Ectodermal cell (in vitro differentiated cells): ENCODE data around the gene ADGRL1.

Source experiments
- H3K27ac ChIP-seq: 2 replicates; pipeline ENCODE4 v1.7.0; 2013; ENCODE audit warnings: mild to moderate bottlenecking, low read depth, low read length; ENCODE audit not compliant: insufficient read depth, poor library complexity, severe bottlenecking
- H3K27me3 ChIP-seq: 2 replicates; pipeline ENCODE4 v1.7.0; 2013; ENCODE audit warnings: mild to moderate bottlenecking, low read length; ENCODE audit not compliant: insufficient read depth, control insufficient read depth, poor library complexity, severe bottlenecking
- H3K36me3 ChIP-seq: one replicate; pipeline ENCODE4 v1.7.0; 2013; ENCODE audit warnings: low read length; ENCODE audit not compliant: control insufficient read depth, insufficient read depth
- H3K4me1 ChIP-seq: one replicate; pipeline ENCODE4 v1.7.0; 2013; ENCODE audit warnings: low read length; ENCODE audit not compliant: control insufficient read depth, insufficient read depth
- H3K4me3 ChIP-seq: 2 replicates; pipeline ENCODE4 v1.7.0; 2013; ENCODE audit warnings: low read depth, low read length, control low read depth; ENCODE audit not compliant: insufficient read depth
- H3K9me3 ChIP-seq: 2 replicates; pipeline ENCODE4 v1.7.0; 2013; ENCODE audit warnings: mild to moderate bottlenecking, low read length, moderate library complexity; ENCODE audit not compliant: control insufficient read depth
- WGBS, 2 experiments: methylation state at CpG; one replicate each; pipeline ENCODE4 v1.1.7; 2013; ENCODE audit warnings: missing lambda C conversion rate in 2 of 2; 5-methylcytosine and 5-hydroxymethylcytosine counted together

Gene ADGRL1

DNA sequence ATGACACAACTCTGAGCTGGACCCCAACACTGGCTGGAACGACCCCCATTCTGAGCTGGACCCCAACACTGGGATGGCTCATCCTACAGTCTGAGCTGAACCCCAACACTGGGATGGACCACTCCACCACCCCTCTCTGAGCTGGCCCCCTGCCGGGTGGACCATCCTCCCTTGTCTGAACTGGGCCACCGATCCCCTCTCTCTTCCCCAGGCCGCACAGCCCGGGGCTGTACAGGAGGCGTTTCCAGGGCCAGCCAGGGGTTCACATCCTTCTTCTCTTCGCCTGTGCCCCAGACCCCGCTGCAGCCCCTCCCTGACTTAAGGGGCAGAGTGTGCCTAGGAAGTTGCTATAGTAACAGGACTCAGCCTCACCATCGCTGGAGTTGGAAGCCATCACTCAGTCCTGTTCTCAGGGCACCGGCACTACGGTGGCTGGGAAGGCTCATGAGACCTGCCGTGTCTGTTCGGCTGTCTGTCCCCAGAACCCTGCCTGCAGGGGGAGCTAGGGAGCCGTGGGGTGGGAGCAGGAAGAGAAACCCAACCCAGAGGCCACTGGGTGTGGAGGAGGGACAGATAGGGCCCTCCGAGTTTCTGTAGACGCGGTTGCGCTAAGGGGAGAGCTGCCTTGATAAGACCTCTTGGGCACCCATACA, 92.1 kb downstream of the ADGRL1 start:
- no peak overlapping the region for H3K4me3 ChIP-seq
- H3K9me3 ChIP-seq, result no peaks in the 10 kb centered on the region
- 93 to 94% methylated on average over 18 of the region's 18 CpGs for WGBS, 2 experiments
- H3K27ac ChIP-seq, result no peak overlapping the region
- H3K36me3 ChIP-seq, result no peaks in the 10 kb centered on the region
- peaks cover 29% of the 10 kb centered on the region for H3K4me1 ChIP-seq
- no peaks in the 10 kb centered on the region for H3K27me3 ChIP-seq

DNA sequence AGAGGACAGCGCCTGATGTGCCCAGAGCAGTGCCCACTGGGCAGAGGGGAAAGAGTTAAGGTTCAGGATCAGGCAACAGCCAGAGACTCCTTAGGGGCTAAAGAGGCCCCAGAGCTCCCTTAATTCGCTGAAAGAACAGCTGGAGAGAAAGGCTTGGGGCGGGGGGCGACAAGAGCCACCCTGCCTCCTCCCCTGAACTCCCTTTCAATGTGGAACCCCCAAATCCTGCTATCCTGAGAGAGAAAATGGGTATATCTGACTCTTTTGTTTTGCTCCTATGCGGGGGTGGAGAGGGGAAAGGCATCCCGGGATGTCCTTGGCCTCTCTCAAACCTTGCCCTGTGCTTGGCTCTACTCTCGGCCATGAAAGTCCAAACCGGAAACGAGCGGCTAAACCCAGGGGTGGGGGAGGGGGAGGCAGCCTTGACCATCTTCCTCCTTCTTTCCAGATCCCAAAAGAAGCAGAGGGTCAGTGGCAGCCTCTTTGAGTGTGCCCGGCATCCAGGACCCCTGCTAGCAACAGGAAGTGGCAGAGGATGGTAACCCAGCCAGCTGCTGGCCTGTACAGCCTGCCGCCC, 93.1 kb downstream of the ADGRL1 start:
- Histone ChIP-seq H3K4me3 (no peak overlapping the region), H3K27ac (no peak overlapping the region), H3K27me3 (no peaks in the 10 kb centered on the region), H3K36me3 (no peaks in the 10 kb centered on the region), H3K4me1 (peaks cover 23% of the 10 kb centered on the region), H3K9me3 (no peaks in the 10 kb centered on the region)
- WGBS, 2 experiments, result 46 to 55% methylated on average over 12 of the region's 12 CpGs

DNA sequence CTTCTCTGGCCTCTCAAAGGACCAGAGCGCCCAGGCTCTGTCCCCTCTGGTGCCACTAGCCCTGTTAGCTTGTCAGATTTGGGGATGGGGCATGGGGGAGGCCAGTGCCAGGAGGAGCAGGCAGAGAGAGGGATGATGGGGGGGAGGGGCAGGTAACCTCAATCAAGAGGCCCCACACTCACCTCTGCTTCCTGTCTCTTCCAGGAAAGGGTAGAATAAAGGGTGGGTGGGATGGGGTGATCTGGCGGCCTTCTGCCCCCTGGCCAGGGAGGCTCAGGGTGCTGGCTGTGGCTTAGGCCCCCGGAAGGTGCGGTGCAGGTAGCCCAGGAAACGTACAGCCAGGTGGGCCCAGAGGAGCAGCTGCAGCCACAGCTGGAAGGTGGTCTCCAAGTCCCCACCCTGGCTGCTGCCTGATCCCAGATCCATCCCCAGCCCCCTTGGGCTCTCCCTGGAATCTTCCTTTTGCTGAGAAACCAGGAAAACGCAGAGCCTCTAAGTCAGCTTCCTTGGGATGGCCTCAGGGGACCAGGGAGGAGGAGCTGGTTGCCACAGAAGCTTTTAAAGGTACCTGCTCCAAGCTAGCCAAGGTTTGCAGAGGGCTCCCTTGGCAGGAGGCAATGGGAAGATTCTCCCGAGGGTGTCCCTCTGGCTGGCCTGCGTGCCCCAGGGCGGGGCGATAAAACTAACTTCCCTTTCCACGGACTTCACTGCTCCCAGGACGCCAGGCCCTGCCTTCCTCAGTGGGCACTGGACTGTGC, 93.7 kb downstream of the ADGRL1 start:
- Histone ChIP-seq H3K36me3 (no peaks in the 10 kb centered on the region), H3K27me3 (no peaks in the 10 kb centered on the region), H3K27ac (no peak overlapping the region), H3K4me1 (peaks cover 23% of the 10 kb centered on the region), H3K4me3 (no peak overlapping the region), H3K9me3 (no peaks in the 10 kb centered on the region)
- 76 to 78% methylated on average over 12 of the region's 12 CpGs for WGBS, 2 experiments

DNA sequence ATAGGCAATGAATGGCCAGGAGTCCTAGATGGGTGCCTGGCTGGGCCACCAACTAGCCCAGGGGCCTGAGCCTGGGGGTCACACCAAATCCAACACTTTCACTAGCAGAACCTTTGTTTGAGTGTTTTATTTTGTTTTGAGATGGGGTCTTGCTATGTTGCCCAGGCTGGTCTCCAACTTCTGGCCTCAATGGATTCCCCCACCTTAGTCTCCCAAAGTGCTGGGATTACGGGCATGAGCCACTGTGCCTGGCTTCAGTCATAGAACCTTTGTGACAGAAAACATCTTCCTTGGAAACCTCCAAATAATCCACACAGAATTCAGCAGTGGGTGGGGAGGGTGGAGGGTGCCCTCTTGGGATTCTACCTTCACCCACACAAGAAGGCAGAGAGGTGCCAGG, 94.5 kb downstream of the ADGRL1 start:
- Histone ChIP-seq H3K36me3 (no peaks in the 10 kb centered on the region), H3K27ac (no peak overlapping the region), H3K27me3 (no peaks in the 10 kb centered on the region), H3K4me1 (peaks cover 17% of the 10 kb centered on the region), H3K4me3 (no peak overlapping the region), H3K9me3 (no peaks in the 10 kb centered on the region)
- 96 to 100% methylated on average over 1 of the region's 1 CpG for WGBS, 2 experiments

DNA sequence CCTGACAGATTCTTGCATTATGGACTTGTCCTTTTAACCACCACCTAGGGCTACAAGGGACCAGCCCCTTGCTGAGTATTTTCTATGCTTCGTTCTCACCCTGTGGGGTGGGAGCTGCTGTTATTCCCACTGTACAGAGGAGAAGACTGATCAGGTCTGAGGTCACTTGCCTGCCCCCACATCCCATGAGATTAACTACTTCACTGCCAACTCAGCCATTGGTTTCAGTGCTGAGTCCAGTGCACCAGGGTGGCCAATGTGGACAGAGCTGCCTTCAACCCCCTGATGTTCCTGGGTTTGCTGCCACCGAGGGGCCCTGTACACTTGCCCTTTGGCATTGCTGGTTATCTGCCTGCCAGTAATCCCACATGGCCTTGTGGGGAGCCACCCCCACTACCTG, 95.3 kb downstream of the ADGRL1 start:
- Histone ChIP-seq H3K36me3 (no peaks in the 10 kb centered on the region), H3K4me3 (no peak overlapping the region), H3K4me1 (peaks cover 14% of the 10 kb centered on the region), H3K9me3 (no peaks in the 10 kb centered on the region), H3K27me3 (no peaks in the 10 kb centered on the region), H3K27ac (no peak overlapping the region)
- 87 to 91% methylated on average over 2 of the region's 2 CpGs for WGBS, 2 experiments

DNA sequence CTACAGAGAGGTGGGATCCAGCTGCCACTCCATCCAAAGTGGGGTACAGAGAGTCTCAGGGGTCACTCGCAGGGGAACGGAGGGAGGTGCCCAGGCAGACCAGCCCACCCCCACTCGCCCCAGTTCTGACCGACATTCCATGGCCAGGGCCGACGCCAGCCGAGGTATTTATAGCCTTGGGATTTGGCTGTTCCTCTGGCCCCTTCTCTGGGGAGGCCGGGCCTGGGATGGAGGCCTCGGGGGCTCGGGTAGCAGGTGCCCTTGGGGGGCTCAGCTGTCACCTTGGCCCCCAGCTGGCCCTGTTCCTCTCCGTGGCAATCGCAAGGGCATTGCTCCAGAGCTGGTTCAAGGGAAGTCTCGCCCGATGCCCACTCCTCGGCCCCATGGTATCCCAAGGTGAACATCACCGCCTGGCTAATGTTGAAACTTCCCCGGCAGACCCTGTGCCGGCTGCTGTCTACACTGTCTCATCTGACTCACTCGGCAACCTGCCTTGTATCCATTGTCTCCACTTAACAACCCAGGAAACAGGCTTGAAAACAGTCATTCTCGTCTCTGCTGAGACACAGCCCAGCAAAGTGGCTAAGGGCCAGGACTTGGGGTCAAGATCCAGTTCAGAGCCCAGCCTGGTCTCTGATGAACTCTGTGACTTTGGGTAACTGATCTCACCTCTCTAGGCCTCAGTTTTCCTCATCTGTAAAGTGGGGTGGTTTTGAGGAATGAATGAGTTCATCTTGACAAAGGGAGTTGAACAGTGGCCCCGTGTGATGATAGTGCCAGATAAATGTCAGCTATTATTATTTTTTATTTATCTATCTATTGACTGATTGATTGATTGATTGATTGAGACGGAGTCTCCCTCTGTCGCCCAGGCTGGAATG, 98.1 kb downstream of the ADGRL1 start:
- Histone ChIP-seq H3K4me3 (no peak overlapping the region), H3K9me3 (no peaks in the 10 kb centered on the region), H3K4me1 (peaks cover 4% of the 10 kb centered on the region), H3K27ac (no peak overlapping the region), H3K27me3 (no peaks in the 10 kb centered on the region), H3K36me3 (no peaks in the 10 kb centered on the region)
- WGBS, 2 experiments, result 93 to 94% methylated on average over 22 of the region's 23 CpGs

DNA sequence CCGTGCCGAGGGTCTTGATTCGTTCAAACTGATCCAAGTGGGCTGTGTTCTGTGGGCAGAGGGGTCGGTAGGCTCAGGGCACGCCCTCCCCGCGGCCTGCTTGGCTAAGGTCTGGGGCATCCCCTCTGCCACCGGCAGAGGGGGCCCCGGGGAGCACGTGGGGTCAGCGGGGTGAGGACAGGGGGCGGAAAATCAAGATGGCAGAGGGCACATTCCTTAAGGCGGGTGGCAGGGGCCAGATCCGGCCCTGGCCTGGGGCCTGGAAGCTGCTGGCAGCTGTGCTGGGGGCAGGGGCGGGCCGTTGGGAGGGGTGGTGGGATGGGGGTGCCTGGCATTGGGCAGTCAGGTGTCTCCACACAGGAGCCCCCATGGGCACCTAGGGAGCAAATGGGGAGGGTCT, 99.1 kb downstream of the ADGRL1 start:
- Histone ChIP-seq H3K27ac (no peak overlapping the region), H3K36me3 (no peaks in the 10 kb centered on the region), H3K9me3 (no peaks in the 10 kb centered on the region), H3K4me3 (no peak overlapping the region), H3K4me1 (no peaks in the 10 kb centered on the region), H3K27me3 (no peaks in the 10 kb centered on the region)
- WGBS, 2 experiments, result 94 to 95% methylated on average over 16 of the region's 16 CpGs

DNA sequence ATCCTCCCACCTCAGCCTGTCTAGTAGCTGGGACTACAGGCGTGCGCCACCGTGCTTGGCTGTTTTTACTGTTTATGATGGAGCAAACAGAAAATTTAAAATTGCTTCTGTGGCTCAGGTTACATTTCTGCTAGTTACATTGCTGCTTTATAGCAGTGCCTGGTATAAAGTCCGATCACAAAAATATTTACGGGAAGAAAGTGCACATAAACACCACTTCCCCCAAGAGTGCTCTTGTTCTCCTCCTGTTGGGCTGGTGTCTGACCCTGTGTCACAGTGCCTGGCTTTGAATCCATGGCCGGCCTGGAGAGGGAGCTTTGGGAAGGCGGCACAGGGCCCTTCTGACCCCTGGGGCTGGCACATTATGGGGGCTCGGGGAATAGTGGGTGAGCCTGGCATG, 100.3 kb downstream of the ADGRL1 start:
- Histone ChIP-seq H3K4me3 (no peak overlapping the region), H3K9me3 (no peaks in the 10 kb centered on the region), H3K27me3 (no peaks in the 10 kb centered on the region), H3K36me3 (no peaks in the 10 kb centered on the region), H3K4me1 (no peaks in the 10 kb centered on the region), H3K27ac (no peak overlapping the region)
- WGBS, 2 experiments, result 93 to 95% methylated on average over 8 of the region's 8 CpGs

DNA sequence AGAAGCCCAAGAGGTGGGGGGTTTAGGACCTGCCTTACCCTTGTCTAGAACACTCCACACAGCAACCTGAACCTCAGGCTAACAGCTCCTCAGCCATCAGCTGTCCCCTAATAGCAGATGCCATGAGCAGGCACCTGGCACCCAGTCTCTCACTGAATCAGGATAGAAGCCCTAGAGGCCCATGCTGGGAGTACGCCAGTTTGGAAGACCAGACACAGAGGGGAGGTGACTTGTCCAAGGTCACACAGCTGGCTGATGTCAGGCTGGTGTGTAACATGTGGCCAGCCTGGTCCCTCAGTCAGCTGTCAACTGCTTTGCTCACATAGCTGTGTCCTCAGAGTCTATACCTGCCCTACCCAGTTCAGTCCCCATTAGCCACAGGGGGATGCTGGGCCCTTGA, 102.7 kb downstream of the ADGRL1 start:
- WGBS, 2 experiments, result 90 to 98% methylated on average over 1 of the region's 1 CpG

DNA sequence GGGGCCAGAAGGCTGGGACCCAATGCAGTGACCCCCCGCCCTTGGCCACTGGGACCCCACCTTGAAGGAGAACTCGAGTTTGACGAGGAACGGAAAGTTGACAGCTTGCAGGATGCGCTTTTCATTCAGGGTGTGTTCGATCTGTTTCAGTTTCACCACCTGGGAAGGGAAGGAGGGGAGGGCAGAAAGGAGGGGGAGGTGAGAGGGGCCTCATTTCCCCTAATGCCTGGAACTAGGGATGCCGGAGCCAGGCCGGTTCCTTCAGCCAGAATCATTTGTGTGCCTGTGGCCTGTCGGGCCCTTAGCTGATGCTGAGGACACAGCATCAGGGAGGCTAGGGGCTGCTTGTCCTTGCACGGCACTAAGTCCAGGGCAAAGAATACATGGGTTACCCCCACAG, 103.2 kb downstream of the ADGRL1 start:
- H3K27ac ChIP-seq, result no peak overlapping the region
- no peak overlapping the region for H3K4me3 ChIP-seq
- H3K4me1 ChIP-seq, result no peaks in the 10 kb centered on the region
- H3K9me3 ChIP-seq, result no peaks in the 10 kb centered on the region
- whole genome bisulfite sequencing, 2 experiments, result 95 to 96% methylated on average over 10 of the region's 10 CpGs
- H3K27me3 ChIP-seq, result no peaks in the 10 kb centered on the region
- no peaks in the 10 kb centered on the region for H3K36me3 ChIP-seq

More for the DNA sequence above, 102.7 kb downstream of the ADGRL1 start:
- H3K4me3 ChIP-seq, result no peak overlapping the region
- no peaks in the 10 kb centered on the region for H3K36me3 ChIP-seq
- H3K27ac ChIP-seq, result no peak overlapping the region
- H3K9me3 ChIP-seq, result no peaks in the 10 kb centered on the region
- H3K4me1 ChIP-seq, result no peaks in the 10 kb centered on the region
- H3K27me3 ChIP-seq, result no peaks in the 10 kb centered on the region
